Kidney capillary endothelial cell (primary cell): Measurements from ENCODE around the gene CYP11A1.

ENCODE experiments used
- DNase-seq: peaks from one replicate; pipeline ENCODE4 v3.0.0-alpha.2; 2018; ENCODE audit warnings: low spot score

The CYP11A1 gene

GRCh38 chr15:74367296-74367854 lies at the start of gene CYP11A1:
CYP11A1 (minus strand) TSS chr15:74367646; CDS start chr15:74367585, 61 bp downstream.
- no peak for DNase-seq

- DNase-seq = peak; percentile 46
These were observed 49.8 kb upstream of the CYP11A1 start for GRCh38 chr15:74417225-74417624.

- no peak for DNase-seq
These were observed 48.8 kb upstream of the CYP11A1 start for GRCh38 chr15:74415966-74416916.

GRCh38 chr15:74414603-74415338 lies 47.3 kb upstream of the CYP11A1 start:
- DNase-seq = no peak

- DNase-seq = no peak
These were observed 46.7 kb upstream of the CYP11A1 start for GRCh38 chr15:74414081-74414580.

- DNase-seq = no peak
These were observed 46.1 kb upstream of the CYP11A1 start for GRCh38 chr15:74413350-74414080.

GRCh38 chr15:74412159-74412558 lies 44.7 kb upstream of the CYP11A1 start:
- no peak for DNase-seq

- no peak for DNase-seq
These were observed 44.2 kb upstream of the CYP11A1 start for GRCh38 chr15:74411686-74412085.

- DNase-seq = no peak
These were observed 43.1 kb upstream of the CYP11A1 start for GRCh38 chr15:74410502-74410901.

GRCh38 chr15:74409225-74409624 lies 41.8 kb upstream of the CYP11A1 start:
- no peak for DNase-seq

- DNase-seq = no peak
These were observed 41.4 kb upstream of the CYP11A1 start for GRCh38 chr15:74408815-74409214.

GRCh38 chr15:74408385-74408784 lies 40.9 kb upstream of the CYP11A1 start:
- no peak for DNase-seq

- DNase-seq = peak; percentile 53
These were observed 39.7 kb upstream of the CYP11A1 start for GRCh38 chr15:74406992-74407705.

- DNase-seq = no peak
These were observed 39.1 kb upstream of the CYP11A1 start for GRCh38 chr15:74406517-74406916.

GRCh38 chr15:74405823-74406222 lies 38.4 kb upstream of the CYP11A1 start:
- DNase-seq = no peak

- no peak for DNase-seq
These were observed 36.6 kb upstream of the CYP11A1 start for GRCh38 chr15:74403991-74404563.

- DNase-seq = no peak
These were observed 36.1 kb upstream of the CYP11A1 start for GRCh38 chr15:74403588-74403919.

- peak; percentile 81 for DNase-seq
These were observed 35.6 kb upstream of the CYP11A1 start for GRCh38 chr15:74402873-74403587.

GRCh38 chr15:74402337-74402841 lies 34.9 kb upstream of the CYP11A1 start:
- no peak for DNase-seq
